G401.6 (cell line): ENCODE measurements around the gene NRIP1.
"Not testable (repeated sequence)": the region's sequence is repeated elsewhere in the genome, so short reads cannot be mapped to it uniquely, and the experiment has no call there.

Experiments
- FAIRE-seq: peaks from 2 replicates; lab custom pipeline; 2012; peaks lifted over from hg19 to GRCh38; lab: Jason Lieb, UNC

Gene NRIP1

DNA sequence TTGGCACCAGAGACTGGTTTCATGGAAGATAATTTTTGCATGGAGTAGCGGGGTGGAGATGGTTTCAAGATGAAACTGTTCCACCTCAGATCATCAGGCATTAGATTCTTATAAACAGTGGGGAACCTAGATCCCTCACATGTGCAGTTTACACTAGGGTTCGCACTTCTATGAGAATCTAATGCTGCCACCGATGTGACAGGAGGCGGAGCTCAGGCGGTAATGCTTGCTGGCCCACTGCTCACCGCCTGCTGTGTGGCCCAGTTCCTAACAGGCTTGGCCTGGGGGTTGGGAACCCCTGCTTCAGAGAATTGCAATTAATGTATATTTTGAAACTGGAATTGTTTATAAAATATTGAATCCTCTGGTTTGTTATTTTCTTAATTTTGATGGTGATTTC, 92.1 kb downstream of the NRIP1 start:
- FAIRE-seq: no peak

DNA sequence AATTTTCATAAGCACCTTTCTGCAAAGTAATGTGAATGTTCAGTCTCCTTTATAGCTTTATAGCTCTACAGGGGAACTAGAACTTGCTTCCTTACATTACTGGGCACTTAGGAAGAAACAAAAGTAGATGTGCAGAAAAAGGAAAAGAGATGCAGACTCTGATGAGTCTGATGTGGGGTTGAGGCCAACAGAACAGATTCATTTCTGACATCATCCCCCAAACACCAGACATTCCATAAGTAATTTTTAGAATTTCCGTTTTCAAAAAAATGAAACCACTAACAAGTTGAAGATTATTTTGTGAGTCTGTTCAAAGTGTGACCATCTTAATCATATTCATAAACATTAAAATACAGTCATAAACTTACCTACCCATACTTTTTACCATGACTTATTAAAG, 96.0 kb downstream of the NRIP1 start:
- no peak for FAIRE-seq

- no peak for FAIRE-seq
These were observed 96.8 kb downstream of the NRIP1 start for GRCh38 chr21:14968029-14968428.

DNA sequence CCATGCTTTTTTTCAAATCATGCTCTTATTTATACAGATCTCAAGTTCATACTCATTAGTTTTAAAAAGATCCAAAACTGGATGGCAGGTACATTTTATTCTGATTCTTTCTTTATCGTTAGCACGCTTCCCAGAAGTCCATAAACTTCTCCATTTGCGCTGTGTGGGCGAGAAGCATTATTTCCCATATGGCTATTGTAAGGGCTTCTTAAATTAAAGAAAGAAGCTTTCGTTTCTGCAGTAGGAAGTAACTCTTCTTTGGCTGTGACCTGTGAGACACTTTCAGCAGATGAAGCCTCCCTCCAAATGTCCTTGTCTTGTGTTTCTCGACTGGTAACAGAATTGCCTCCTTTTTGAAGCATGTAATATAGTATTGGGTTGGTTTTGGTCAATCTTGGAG, 100.2 kb downstream of the NRIP1 start:
- no peak for FAIRE-seq

DNA sequence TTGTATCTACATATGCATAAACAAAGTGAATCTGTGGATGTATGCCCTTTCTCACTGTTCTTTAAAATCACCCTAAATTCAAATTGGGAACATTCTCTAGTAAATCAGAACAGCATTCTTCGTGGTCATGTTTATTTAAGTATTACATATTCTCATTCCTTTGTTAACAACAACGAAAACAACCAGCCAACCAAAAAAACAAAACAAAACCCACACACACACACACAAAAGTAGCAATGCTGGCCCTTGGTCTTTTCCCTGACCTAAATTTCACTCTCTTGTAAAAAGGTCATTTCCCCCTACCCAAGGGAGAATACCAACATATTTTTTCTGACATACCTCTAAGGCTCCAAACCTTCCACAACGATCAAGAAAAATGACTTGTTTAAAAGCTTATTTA, 102.6 kb downstream of the NRIP1 start:
- no peak for FAIRE-seq

DNA sequence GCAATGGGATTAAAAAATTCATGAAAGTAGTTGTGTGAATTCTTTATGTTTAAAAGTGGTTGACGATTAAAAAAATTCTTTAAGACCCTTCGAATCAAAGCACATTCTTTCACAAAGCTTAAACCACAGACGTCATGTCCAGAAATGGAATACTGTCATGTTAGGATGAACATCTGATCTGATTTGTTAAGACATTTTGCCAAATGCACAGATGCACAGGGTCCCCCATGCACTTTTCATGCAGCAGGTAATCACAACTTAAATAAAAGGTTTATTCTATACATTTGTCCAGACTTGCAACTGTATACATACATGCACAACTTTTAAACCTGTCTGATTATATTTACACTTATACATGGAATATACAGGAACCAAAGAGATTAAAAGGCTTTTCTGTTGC, 103.3 kb downstream of the NRIP1 start:
- FAIRE-seq: no peak

- no peak for FAIRE-seq
These were observed 105.5 kb downstream of the NRIP1 start for GRCh38 chr21:14959343-14959742.

GRCh38 chr21:14957836-14958235, 107.0 kb downstream of the NRIP1 start:
- no peak for FAIRE-seq

- no peak for FAIRE-seq
These were observed 108.0 kb downstream of the NRIP1 start for GRCh38 chr21:14956807-14957206.

GRCh38 chr21:14955936-14956520, 108.8 kb downstream of the NRIP1 start:
- FAIRE-seq: no peak

- no peak for FAIRE-seq
These were observed 111.9 kb downstream of the NRIP1 start for GRCh38 chr21:14952916-14953315.

DNA sequence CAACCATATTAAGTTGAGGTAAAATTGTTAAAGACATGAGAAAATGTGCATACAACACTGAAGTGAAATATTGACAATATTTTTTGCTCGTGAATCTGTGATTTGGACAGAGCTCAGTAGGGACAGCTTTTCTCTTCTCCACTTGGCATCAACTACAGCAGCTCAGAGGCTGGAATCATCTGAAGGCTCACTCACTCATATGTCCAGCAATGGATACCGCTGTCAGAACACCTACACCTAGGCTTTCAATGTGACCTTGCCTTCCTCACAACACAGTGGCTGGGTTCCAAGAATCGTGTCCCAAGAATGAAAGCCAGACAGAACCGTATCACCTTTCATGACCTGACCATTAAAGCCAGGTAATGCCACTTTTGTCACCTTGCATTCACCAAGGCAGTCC, 115.2 kb downstream of the NRIP1 start:
- FAIRE-seq: no peak

DNA sequence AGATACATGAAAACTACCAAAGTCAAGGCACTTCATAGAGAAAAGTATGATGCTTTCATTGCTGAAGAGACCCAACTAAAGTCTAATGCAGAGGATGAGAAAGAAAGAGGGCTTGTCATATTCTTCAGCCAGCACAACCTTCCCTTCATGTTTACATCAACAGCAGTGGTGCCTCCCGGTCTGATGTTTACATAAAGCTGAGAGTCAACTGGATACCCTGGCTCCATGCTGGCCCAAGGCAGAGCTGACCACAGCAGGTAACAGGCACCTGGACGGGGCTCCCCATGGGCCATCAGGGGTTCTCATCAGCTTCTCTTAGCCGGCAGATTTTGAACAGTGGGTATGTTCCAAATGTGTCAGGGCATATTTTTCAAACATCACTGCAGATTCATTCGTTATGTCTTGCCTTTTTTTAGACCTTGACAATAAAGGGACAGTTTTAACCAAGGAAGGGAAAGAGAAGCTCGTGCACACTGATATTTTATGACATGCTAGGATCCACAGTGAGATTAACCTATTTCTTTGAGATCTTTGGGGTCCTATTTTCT, 117.1 kb downstream of the NRIP1 start:
- no peak for FAIRE-seq

GRCh38 chr21:14945176-14945575, 119.6 kb downstream of the NRIP1 start:
- no peak for FAIRE-seq

GRCh38 chr21:14943616-14944015, 121.2 kb downstream of the NRIP1 start:
- no peak for FAIRE-seq

DNA sequence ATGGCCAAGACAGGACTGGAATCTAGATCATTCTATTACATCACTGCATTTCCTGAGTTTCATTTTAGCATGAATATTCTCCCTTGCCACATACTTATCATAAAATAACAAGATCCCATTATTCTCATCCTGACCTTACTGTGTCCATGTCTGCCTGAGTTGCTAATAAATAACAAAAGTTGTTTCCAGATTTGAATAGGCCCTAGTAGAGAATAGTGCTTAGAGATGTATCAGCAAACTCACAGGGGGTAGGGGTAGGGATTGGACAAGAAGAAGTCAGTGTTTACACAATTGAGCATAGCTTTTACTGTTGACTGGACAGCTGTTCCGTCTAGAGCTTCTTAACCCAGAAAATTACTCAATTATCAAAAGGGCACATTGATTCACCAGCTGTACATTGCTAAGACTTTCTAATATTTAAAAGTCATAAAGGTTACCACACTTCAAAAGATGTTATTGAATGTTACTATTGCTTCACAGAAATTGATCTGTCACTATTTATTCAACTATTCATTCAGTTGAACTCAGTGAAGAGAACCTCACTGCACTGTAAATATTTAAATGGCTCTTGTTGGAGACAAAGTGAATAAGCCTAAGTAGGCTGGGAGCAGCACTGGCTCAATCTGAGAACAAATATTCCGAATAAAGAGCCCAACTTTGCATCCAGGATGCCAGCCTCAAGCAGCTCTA, 121.9 kb downstream of the NRIP1 start:
- FAIRE-seq: no peak

DNA sequence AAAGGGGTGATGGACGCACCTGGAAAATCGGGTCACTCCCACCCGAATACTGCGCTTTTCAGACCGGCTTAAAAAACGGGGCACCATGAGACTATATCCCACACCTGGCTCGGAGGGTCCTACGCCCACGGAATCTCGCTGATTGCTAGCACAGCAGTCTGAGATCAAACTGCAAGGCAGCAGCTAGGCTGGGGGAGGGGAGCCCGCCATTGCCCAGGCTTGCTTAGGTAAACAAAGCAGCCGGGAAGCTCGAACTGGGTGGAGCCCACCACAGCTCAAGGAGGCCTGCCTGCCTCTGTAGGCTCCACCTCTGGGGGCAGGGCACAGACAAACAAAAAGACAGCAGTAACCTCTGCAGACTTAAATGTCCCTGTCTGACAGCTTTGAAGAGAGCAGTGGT, 137.5 kb downstream of the NRIP1 start:
- not testable (repeated sequence) for FAIRE-seq

DNA sequence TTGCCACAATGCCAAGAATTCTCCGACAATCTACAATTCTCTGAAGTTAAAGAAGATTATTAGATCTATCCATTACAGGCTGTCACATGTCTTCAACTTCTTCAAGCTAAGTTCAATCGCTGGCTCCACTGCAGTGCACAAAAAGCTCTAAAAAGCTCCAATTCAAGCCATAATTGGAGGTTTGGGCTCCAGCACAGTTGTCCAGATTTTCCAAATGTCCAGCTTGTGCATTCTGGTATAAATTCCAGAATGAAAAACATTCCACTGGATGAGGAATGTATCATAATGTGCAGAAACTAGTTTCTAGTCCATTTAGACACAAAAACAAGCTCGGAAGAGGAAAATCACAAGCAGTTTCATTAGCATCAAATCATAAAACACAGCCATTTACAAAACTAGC, 138.6 kb downstream of the NRIP1 start:
- FAIRE-seq: no peak

GRCh38 chr21:14923468-14923867, 141.3 kb downstream of the NRIP1 start:
- FAIRE-seq: no peak

DNA sequence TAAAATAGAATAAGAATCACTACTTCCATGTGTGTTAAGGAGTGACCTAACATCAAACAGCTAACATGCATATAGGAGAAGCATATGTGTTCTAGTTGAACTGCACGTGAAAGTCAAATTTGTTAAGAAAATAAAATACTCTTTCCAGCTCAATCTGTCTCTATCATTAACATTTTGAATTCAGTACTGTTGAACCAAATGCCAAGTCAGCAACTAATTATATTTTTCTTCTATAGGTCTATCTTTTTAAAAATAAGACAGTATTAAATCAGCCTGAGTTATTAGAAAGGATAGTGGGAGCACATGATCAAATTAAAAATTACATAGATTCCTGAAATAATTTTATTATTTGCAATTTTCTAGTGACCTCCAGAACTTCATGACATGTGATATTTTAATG, 141.8 kb downstream of the NRIP1 start:
- FAIRE-seq: no peak

DNA sequence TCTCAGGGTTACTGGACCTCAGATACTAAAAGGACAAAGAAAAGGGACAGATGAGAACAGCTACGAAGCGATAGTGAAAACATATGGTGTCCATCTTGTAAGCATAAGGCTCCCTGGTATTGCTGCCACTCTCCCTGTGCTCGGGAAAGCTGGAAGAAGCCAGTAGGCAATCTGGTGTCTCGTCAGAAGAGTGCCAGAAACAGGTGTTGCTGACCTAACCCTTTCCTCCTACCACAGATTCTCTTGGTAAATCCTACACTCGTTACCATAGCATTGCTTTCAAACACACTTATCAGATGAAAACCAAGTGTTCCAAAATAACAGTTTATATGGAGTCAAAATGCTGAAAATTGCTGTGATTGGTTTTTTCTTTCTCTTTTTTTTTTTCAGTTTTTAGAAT, 146.3 kb downstream of the NRIP1 start:
- FAIRE-seq: no peak

- FAIRE-seq: no peak
These were observed 147.0 kb downstream of the NRIP1 start for GRCh38 chr21:14917762-14918161.

DNA sequence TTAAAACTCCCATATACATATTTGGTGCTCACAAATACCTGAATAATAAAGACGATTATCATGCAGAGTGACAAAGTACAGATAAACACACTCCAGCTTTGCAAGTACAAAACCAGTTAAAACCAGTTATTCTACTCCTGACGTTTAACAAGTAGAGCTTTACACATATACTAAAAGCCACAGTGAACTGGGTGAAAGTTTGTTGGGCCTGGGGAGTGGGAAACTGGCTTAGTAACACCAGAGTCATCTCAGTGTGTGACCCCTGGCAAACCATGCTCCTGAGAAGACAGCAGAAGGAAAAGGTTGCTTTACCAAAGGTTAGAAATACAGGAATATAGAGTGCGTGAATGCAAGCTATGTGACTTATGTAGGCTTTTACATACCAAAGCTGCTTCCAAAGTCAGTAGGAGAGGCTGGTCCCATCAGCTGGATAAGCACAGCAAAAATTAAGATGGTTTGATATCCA, 148.1 kb downstream of the NRIP1 start:
- FAIRE-seq: no peak

- FAIRE-seq: no peak
These were observed 151.2 kb downstream of the NRIP1 start for GRCh38 chr21:14913638-14914037.
